ENCODE results near the gene ANXA10.

DNA sequence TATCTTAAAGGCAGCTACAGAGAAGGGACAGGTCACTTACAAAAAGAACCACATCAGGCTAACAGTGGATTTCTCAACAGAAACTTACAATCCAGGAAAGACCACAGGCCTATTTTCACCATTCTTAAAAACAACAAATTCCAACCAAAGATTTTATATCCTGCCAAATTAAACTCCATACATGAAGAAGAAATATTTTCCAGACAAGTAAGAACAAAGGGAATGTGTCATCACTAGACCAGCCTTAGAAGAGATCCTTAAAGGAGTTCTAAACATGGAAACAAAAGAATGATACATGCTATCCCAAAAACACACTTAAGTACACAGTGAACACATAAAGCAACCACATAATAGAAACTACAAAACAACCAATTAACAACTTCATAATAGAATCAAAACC, 105.6 kb downstream of the ANXA10 start:
- TF ChIP-seq POLR2A (IDR thresholded peaks at IDR 0.05) (no peak), POLR2AphosphoS5 (IDR thresholded peaks at IDR 0.05) (no peak)
- TF ChIP-seq, protein P1, sequence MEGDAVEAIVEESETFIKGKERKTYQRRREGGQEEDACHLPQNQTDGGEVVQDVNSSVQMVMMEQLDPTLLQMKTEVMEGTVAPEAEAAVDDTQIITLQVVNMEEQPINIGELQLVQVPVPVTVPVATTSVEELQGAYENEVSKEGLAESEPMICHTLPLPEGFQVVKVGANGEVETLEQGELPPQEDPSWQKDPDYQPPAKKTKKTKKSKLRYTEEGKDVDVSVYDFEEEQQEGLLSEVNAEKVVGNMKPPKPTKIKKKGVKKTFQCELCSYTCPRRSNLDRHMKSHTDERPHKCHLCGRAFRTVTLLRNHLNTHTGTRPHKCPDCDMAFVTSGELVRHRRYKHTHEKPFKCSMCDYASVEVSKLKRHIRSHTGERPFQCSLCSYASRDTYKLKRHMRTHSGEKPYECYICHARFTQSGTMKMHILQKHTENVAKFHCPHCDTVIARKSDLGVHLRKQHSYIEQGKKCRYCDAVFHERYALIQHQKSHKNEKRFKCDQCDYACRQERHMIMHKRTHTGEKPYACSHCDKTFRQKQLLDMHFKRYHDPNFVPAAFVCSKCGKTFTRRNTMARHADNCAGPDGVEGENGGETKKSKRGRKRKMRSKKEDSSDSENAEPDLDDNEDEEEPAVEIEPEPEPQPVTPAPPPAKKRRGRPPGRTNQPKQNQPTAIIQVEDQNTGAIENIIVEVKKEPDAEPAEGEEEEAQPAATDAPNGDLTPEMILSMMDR (IDR thresholded peaks at IDR 0.05): no peak
